DMS 273 treated with DMSO at 0.1 percent for 48 hours (cell line): ENCODE results near the gene CUL5.
A peak's percentile ranks its signal among the peaks of the same experiment; 100 is the strongest.

ENCODE experiments used
- DNase-seq: peaks from one replicate; lab custom pipeline; 2025; lab: John Stamatoyannopoulos, UW

The CUL5 gene

GRCh38 chr11:108008656-108009496, at the start of gene CUL5:
CUL5 (plus strand) TSS chr11:108008898; CDS start chr11:108009349, 451 bp downstream.
- DNase-seq = peak; percentile 29

- no peak for DNase-seq
Observed at GRCh38 chr11:107961480-107961879, 47.2 kb upstream of the CUL5 start.

DNA sequence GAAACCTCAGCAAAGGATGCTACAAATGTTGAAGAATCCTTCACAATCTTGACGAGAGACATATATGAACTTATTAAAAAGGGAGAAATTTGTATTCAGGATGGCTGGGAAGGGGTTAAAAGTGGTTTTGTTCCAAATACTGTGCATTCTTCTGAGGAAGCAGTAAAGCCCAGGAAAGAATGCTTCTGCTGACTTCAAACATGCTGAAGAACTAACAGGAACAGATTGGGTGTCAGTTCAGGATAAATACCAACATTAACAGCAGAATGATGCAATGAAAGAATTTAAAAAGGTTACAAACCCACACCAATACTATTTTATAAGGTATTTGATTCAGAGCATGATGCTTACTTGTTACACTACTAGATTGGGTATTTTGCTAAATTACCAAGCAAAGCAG, 46.5 kb upstream of the CUL5 start:
- DNase-seq = no peak

DNA sequence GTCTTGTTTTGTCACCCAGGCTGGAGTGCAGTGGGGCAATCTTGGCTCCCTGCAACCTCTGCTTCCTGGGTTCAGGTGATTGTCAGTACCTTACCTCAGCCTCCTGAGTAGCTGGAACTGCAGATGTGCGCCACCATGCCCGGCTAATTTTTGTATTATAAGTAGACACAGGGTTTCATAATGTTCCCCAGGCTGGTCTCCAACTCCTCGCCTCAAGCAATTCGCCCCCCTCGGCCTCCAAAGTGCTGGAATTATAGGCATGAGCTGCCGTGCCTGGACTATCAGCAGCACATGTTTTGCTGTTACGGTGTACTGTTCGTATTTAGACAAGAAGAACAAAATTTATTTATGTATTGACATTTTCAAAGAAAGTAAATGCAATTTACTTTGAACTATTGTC, 45.6 kb upstream of the CUL5 start:
- DNase-seq = no peak

DNA sequence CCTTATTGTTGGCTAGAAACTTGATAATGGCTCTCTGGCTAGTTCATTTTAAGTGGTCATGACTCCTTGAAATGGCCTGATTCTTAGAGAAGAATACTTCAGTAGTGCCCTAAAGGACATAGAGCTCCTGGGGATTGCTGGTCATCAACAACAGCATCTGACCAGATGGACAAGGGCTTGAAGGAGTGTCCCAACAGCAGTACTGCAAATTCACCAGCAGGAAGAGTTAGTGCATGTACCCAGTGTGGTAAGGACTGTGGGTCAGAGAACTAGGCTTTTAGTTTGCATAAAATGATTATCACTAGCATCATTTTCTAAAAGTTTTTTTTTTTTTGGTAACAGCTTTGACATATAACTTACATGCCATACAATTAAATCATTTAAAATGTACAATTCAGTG, 39.5 kb upstream of the CUL5 start:
- no peak for DNase-seq

DNA sequence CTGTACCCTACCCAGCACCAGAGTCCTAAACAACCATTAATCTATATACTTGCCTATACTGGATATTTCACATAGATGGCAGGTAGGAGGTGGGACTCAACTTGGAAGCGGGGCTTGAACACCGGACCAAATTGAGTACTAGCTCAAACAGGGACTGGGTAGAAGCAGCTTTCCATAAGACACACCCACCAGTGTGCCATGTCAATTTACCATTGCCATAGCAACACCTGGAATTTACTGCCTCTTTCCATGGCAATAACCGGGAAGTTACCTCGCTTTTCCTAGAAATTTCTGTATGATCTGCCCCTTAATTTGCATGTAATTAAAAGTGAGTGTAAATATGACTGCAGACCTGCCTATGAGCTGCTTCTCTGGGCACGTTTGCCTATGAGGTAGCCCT, 38.6 kb upstream of the CUL5 start:
- no peak for DNase-seq

DNA sequence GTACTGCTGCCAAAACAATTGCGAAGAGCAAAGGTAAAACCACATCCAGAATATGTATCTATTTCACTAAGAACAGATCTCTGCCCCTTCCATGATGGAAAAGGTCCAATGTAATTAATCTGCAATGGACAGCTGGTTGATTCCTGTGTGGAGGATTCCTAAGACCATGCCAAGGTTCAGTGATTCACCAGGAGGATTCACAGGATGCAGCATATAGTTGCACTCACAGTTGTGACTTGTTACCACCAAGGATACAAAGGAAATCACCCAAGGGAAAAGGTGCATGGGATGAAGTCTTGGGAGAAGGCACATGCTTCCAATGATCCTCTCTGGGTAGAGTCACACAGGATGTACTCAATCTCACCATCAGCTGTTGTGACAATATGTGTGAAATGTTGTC, 35.1 kb upstream of the CUL5 start:
- DNase-seq = no peak

DNA sequence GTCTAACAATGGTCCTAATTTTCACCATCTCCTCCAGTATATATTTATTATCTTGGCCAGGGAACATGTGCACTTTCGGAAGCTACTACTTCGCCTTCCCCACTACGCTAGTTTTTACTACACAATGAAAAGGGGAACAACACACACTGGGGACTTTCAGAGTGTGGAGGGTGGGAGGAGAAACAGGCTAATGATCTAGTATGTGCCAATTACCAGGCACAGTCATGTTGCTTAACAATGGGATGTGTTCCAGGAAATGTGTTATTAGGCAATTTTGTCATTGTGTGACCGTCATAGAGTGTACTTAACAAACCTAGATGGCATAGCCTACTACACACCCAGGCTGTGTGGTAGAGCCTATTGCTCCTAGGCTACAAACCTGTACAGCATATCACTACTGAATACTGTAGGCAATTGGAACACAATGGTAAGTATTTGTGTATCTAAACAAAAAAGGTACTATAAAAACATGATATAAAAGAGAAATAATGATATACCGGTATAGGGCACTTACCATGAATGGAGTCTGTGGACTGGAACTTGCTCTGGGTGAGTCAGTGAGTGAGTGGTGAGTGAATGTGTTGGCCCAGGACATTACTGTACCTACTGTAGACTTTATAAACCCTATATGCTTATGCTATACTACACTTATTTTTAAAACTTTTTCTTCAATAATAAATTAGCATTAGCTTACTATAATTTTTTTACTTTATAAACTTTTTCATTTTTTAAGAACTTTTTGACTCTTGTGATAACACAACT, 20.1 kb upstream of the CUL5 start:
- no peak for DNase-seq

- no peak for DNase-seq
Observed at GRCh38 chr11:107991868-107992414, 16.8 kb upstream of the CUL5 start.

GRCh38 chr11:107996006-107996776, 12.5 kb upstream of the CUL5 start:
- no peak for DNase-seq

GRCh38 chr11:107998761-107999160, 9.9 kb upstream of the CUL5 start:
- DNase-seq = no peak

DNA sequence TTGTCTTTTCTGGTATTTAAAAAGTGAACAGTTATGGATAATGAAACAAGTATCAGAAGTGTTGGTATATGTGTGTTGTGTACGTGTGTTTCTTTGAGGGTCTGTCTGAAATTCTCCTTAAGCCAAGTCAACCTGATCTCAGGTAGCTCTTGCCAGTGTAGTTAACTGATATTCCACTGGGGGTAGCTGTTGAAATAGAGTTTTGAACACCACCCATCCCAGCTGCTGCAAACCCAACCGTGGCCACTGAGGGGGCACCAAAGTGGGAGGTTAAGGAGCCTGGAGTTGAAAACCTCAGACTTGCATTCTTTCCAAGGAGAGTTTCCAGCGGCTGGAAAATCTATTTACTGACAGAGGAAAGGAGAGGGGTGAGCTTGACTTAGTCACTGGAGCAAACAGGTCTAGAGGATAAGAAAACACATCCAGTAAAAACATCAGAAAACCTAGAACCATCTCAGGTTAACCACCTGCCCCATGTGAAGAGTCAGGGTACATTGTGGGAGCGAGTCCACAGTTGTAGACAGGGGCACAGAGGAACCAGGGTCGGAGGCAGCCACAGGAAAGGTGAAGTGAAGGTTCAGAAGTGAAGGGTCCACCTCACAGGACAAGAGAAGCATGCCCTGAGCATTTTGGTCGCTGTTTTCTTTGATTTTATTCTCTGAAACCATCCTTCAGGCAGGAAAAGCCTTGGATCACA, 8.8 kb upstream of the CUL5 start:
- peak; percentile 12 for DNase-seq

DNA sequence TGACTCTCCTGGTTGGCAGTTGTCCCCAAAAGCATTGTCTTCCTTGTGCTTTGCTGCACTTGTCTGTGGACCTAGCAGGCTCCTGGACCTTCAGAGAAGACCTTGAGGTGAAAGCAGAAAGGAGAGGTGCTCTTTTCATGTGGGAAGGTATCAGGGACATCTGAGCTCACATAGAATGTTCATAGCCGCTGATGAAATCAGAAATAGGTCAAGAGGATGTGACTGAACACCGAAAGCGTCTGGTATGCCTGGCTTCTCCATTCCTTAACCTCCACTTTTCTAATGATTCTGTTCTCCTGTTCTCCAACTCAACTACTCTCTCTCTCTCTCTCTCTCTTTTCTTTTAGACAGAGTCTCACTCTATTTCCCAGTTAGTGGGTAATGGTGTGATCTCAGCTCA, 6.2 kb upstream of the CUL5 start:
- no peak for DNase-seq

- DNase-seq = no peak
Observed at GRCh38 chr11:108003623-108004022, 5.1 kb upstream of the CUL5 start.

DNA sequence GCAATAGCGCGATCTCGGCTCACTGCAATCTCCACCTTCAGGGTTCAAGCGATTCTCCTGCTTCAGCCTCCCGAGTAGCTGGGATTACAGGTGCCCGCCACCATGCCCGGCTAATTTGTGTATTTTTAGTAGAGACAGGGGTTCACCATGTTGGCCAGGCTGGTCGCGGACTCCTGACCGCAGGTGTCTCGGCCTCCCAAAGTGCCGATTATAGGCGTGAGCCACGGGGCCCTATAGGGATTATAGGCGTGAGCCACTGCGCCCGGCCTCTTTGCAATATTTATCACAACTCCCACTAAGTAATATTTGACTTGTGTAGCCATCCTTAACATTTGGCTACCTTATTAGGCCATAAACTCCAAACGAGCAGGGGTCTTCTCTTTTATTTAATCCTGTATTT, 879 bp upstream of the CUL5 start:
- no peak for DNase-seq

- DNase-seq = no peak
Observed at GRCh38 chr11:108009497-108010370, 1.0 kb downstream of the CUL5 start.

DNA sequence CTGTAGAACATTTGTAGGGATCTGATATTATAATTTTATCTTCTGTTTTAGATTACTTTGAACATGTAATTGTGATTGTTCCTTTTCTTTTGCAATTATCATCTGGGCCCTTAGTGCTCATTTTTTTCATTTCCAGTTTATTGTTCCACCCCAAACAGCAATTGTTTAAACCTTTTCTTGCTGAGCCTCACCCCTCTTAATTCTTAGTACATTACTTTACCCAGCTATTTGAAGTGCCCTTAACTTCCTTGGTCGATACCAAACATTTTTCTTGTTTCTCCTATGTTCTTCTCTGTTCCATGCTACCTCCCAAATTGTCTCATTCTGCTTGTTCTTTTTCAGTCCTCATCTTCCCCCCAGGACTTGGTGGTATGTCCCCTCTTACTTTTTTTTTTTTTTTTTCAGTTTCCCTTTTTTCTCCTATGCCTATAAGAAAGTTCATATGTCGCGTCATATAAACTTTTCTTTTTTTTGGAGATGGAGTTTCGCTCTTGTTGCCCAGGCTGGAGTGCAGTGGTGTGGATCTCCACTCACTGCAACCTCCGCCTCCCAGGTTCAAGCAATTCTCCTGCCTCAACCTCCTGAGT, 3.5 kb downstream of the CUL5 start:
- no peak for DNase-seq

DNA sequence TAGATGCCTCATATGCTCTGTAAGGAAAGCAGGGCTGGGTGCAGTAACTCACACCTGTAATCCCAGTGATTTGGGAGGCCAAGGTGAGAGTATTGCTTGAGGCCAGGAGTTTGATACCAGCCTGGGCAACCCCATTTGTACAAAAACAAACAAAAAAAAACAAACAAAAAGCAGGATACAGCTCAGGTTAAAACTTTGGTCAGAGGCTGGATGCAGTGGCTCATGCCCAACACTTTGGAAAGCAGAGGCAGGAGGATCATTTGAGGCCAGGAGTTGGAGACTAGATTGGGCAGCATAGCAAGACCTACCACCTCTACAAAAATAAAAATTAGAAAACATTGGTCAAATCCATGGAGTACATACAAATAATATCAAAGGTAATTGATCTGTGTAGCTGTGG, 7.9 kb downstream of the CUL5 start:
- DNase-seq = no peak

DNA sequence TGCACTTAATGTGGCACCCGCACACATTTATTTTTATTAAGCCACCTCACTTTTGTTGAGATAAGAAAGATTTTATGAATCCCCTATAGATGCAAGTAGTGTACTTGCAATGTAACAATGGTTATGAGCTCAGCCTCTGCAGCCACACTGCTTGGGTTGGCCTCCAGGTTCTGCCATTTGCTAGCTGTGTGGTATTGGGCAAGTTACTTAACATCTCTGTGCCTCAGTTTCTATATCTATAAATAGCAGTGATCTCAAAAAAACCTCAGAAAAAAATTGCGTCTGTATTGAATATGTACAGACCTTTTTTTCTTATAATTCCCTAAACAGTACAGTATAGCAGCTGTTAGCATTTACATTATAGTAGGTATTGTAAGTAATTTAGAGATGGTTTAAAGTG, 10.0 kb downstream of the CUL5 start:
- DNase-seq = no peak

- DNase-seq = no peak
Observed at GRCh38 chr11:108019870-108020540, 11.3 kb downstream of the CUL5 start.
